Measurements from ENCODE around the gene BCO2.

DNA sequence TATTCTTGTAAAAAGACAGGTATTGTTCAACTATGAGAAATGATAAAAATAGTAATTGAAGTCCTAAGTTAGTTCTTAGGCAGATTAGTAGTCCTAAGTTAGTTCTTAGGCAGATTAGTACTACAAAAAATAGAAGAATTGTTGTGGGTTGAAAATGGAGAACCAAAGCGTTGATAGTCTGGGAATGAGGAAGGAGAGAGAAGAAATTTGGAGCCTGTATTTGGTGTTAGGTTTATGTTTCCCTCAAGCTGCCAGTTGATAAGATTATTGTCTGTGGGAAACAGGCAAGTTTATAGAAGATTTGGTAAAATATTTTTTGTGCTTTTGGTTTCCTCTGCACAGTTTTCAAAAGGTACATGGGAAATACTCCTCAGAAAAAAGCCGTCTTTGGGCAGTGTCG, 3.6 kb downstream of the BCO2 start:
- TF ChIP-seq, protein P1, sequence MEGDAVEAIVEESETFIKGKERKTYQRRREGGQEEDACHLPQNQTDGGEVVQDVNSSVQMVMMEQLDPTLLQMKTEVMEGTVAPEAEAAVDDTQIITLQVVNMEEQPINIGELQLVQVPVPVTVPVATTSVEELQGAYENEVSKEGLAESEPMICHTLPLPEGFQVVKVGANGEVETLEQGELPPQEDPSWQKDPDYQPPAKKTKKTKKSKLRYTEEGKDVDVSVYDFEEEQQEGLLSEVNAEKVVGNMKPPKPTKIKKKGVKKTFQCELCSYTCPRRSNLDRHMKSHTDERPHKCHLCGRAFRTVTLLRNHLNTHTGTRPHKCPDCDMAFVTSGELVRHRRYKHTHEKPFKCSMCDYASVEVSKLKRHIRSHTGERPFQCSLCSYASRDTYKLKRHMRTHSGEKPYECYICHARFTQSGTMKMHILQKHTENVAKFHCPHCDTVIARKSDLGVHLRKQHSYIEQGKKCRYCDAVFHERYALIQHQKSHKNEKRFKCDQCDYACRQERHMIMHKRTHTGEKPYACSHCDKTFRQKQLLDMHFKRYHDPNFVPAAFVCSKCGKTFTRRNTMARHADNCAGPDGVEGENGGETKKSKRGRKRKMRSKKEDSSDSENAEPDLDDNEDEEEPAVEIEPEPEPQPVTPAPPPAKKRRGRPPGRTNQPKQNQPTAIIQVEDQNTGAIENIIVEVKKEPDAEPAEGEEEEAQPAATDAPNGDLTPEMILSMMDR (conservative IDR thresholded peaks at IDR 0.05; ENCODE audit: low read depth, low read length) = no peak
- no peak for TF ChIP-seq EZH2 (IDR thresholded peaks at IDR 0.05; ENCODE audit: borderline replicate concordance, low read depth, low read length, poor library complexity, severe bottlenecking)

All from A673 (cell line).